H9 (cell line): ENCODE results near the gene RBM46. TPM values are rescaled to one million over a fixed set of nuclear protein-coding genes. Genes with fewer than 3 reads are reported as not detected.

ENCODE experiments used
- DNase-seq: peaks from one replicate; pipeline ENCODE4 v3.0.0-alpha.2; 2017
- H2AFZ ChIP-seq: one replicate; pipeline ENCODE4 v1.6.1; 2013; ENCODE audit warnings: mild to moderate bottlenecking, low read length, control low read depth, moderate library complexity
- H2AK5ac ChIP-seq: 2 replicates; pipeline ENCODE4 v1.6.1; 2013; ENCODE audit warnings: low read length, control low read depth, mixed read lengths; ENCODE audit not compliant: insufficient read length
- H2BK120ac ChIP-seq: one replicate; pipeline ENCODE4 v1.6.1; 2013; ENCODE audit warnings: low read depth, mild to moderate bottlenecking, low read length, control low read depth, inconsistent platforms; ENCODE audit not compliant: poor library complexity, severe bottlenecking
- H2BK12ac ChIP-seq: 2 replicates; pipeline ENCODE4 v1.6.1; 2013; ENCODE audit warnings: low read length, control low read depth, mixed read lengths, low read depth; ENCODE audit not compliant: insufficient read length
- H2BK15ac ChIP-seq: 2 replicates; pipeline ENCODE4 v1.6.1; 2013; ENCODE audit warnings: low read depth, low read length, control low read depth
- H2BK20ac ChIP-seq: one replicate; pipeline ENCODE4 v1.6.1; 2013; ENCODE audit warnings: low read depth, mild to moderate bottlenecking, low read length, control low read depth, inconsistent platforms; ENCODE audit not compliant: poor library complexity, severe bottlenecking
- H2BK5ac ChIP-seq: 2 replicates; pipeline ENCODE4 v1.6.1; 2013; ENCODE audit warnings: low read length, control low read depth, mixed read lengths; ENCODE audit not compliant: insufficient read length
- H3K14ac ChIP-seq: 2 replicates; pipeline ENCODE4 v1.6.1; 2013; ENCODE audit warnings: low read length, control low read depth; ENCODE audit not compliant: insufficient read depth
- H3K18ac ChIP-seq: 2 replicates; pipeline ENCODE4 v1.6.1; 2013; ENCODE audit warnings: low read depth, mild to moderate bottlenecking, mixed read lengths, low read length, control low read depth; ENCODE audit not compliant: insufficient read length
- H3K23ac ChIP-seq: 2 replicates; pipeline ENCODE4 v1.6.1; 2013; ENCODE audit warnings: low read length, control low read depth, mixed read lengths, low read depth; ENCODE audit not compliant: insufficient read length
- H3K23me2 ChIP-seq: 2 replicates; pipeline ENCODE4 v1.6.1; 2013; ENCODE audit warnings: low read depth, mild to moderate bottlenecking, mixed read lengths, low read length, control low read depth; ENCODE audit not compliant: insufficient read length, poor library complexity, severe bottlenecking
- H3K27ac ChIP-seq: 2 replicates; pipeline ENCODE4 v1.5.1; 2013; ENCODE audit warnings: low read length, control low read depth, mixed read lengths, low read depth; ENCODE audit not compliant: insufficient read length
- H3K27me3 ChIP-seq: 2 replicates; pipeline ENCODE4 v1.6.1; 2013; ENCODE audit warnings: low read length, control low read depth, inconsistent platforms; ENCODE audit not compliant: insufficient read depth
- H3K4ac ChIP-seq: 2 replicates; pipeline ENCODE4 v1.6.1; 2013; ENCODE audit warnings: low read depth, mild to moderate bottlenecking, control low read depth, inconsistent platforms, low read length, moderate library complexity
- H3K4me1 ChIP-seq: 2 replicates; pipeline ENCODE4 v1.6.1; 2013; ENCODE audit warnings: low read length, control low read depth, inconsistent platforms; ENCODE audit not compliant: insufficient read depth
- H3K4me2 ChIP-seq: 2 replicates; pipeline ENCODE4 v1.6.1; 2013; ENCODE audit warnings: low read length, control low read depth, mixed read lengths; ENCODE audit not compliant: insufficient read length, insufficient read depth
- H3K56ac ChIP-seq: 2 replicates; pipeline ENCODE4 v1.6.1; 2013; ENCODE audit warnings: low read depth, mild to moderate bottlenecking, mixed read lengths, low read length, control low read depth; ENCODE audit not compliant: insufficient read length
- H3K79me1 ChIP-seq: 2 replicates; pipeline ENCODE4 v1.6.1; 2013; ENCODE audit warnings: low read depth, mild to moderate bottlenecking, moderate library complexity, low read length, control low read depth, inconsistent platforms; ENCODE audit not compliant: insufficient read depth, poor library complexity, severe bottlenecking
- H3K79me2 ChIP-seq: 2 replicates; pipeline ENCODE4 v1.6.1; 2013; ENCODE audit warnings: low read length, control low read depth, inconsistent platforms; ENCODE audit not compliant: insufficient read depth
- H3K9ac ChIP-seq: 2 replicates; pipeline ENCODE4 v1.6.1; 2013; ENCODE audit warnings: low read length, control low read depth, mixed read lengths; ENCODE audit not compliant: insufficient read length; ENCODE audit errors: extremely low read depth
- H3K9me3 ChIP-seq: one replicate; pipeline ENCODE4 v1.6.1; 2013; ENCODE audit warnings: low read depth, low read length, inconsistent platforms; ENCODE audit not compliant: control insufficient read depth
- H3T11ph ChIP-seq: one replicate; pipeline ENCODE4 v1.6.1; 2013; ENCODE audit warnings: mild to moderate bottlenecking, low read length, control low read depth, inconsistent platforms
- H4K20me1 ChIP-seq: one replicate; pipeline ENCODE4 v1.6.1; 2013; ENCODE audit not compliant: control insufficient read depth, insufficient read length, insufficient read depth
- H4K5ac ChIP-seq: 2 replicates; pipeline ENCODE4 v1.6.1; 2013; ENCODE audit warnings: low read depth, mild to moderate bottlenecking, mixed read lengths, low read length, control low read depth; ENCODE audit not compliant: insufficient read length
- H4K8ac ChIP-seq: replicated peaks from 2 replicates; pipeline ENCODE4 v1.6.1; 2013; ENCODE audit warnings: low read length, control low read depth, mixed read lengths, low read depth; ENCODE audit not compliant: insufficient read length
- H4K91ac ChIP-seq: 2 replicates; pipeline ENCODE4 v1.6.1; 2013; ENCODE audit warnings: low read depth, mild to moderate bottlenecking, moderate library complexity, mixed read lengths, low read length, control low read depth; ENCODE audit not compliant: insufficient read length
- H3K27ac Mint-ChIP-seq, 3 experiments: 2 replicates in 2 of 3; 3 replicates in 1 of 3; pipeline ENCODE4 v1.8.0; 2020 to 2021; ENCODE audit warnings: mixed read lengths in 3 of 3, mild to moderate bottlenecking in 1 of 3, moderate library complexity in 1 of 3
- H3K27me3 Mint-ChIP-seq: 2 replicates; pipeline ENCODE4 v1.8.0; 2021; ENCODE audit warnings: low read depth, mild to moderate bottlenecking, moderate library complexity, mixed read lengths
- H3K36me3 Mint-ChIP-seq, 3 experiments: 2 replicates in 2 of 3; 3 replicates in 1 of 3; pipeline ENCODE4 v1.8.0; 2020 to 2021; ENCODE audit warnings: low read depth in 3 of 3, mixed read lengths in 3 of 3; ENCODE audit not compliant: insufficient read depth in 1 of 3
- H3K4me1 Mint-ChIP-seq, 2 experiments: 2 replicates each; pipeline ENCODE4 v1.8.0; 2020; ENCODE audit warnings: mixed read lengths in 2 of 2
- H3K4me3 Mint-ChIP-seq, 2 experiments: 2 replicates in 1 of 2; 3 replicates in 1 of 2; pipeline ENCODE4 v1.8.0; 2020 to 2021; ENCODE audit warnings: mild to moderate bottlenecking in 2 of 2, mixed read lengths in 2 of 2, moderate library complexity in 1 of 2
- H3K9me3 Mint-ChIP-seq, 2 experiments: 2 replicates in 1 of 2; 3 replicates in 1 of 2; pipeline ENCODE4 v1.8.0; 2020; ENCODE audit warnings: mild to moderate bottlenecking in 2 of 2, mixed read lengths in 2 of 2, moderate library complexity in 1 of 2
- CTCF ChIP-seq: fragments of 200-600 bp; sonication (generic); conservative IDR thresholded peaks from 3 replicates; pipeline ENCODE4 v1.8.0; 2021; ENCODE audit warnings: antibody characterized with exemption, mild to moderate bottlenecking
- WGBS: extraction: QIAGEN DNeasy Blood & Tissue Kit; methylation state at CpG from one replicate; pipeline ENCODE4 v1.1.7; 2013; ENCODE audit warnings: missing lambda C conversion rate, low lambda C conversion rate, mixed read lengths; ENCODE audit not compliant: insufficient read length; ENCODE audit errors: extremely low coverage; 5-methylcytosine and 5-hydroxymethylcytosine counted together
- total RNA-seq: library from RNA; stranded (reverse); gene quantifications from 2 replicates; pipeline ENCODE4 v1.2.1, GENCODE V29; 2021

RBM46 gene
- total RNA-seq, 1 experiment from 2014 or later, result 0.17 TPM

- H4K91ac ChIP-seq, result no peak overlapping the region
- H3K27ac ChIP-seq, result no peak overlapping the region
- no peak overlapping the region for H3K23ac ChIP-seq
- H3T11ph ChIP-seq, result no peak overlapping the region
- no peak overlapping the region for H2BK20ac ChIP-seq
- H3K4ac ChIP-seq, result no peak overlapping the region
- no peak overlapping the region for H4K8ac ChIP-seq
- H2BK120ac ChIP-seq, result no peak overlapping the region
- no peak overlapping the region for H2AK5ac ChIP-seq
- H4K5ac ChIP-seq, result no peak overlapping the region
- no peak for TF ChIP-seq CTCF
- no peaks in the 10 kb centered on the region; a peak in 2 of 4 replicates for H3K4me1 Mint-ChIP-seq
- no peak overlapping the region for H2BK12ac ChIP-seq
- H4K20me1 ChIP-seq, result no peaks in the 10 kb centered on the region
- no peaks in the 10 kb centered on the region for H3K23me2 ChIP-seq
- H3K4me2 ChIP-seq, result no peak overlapping the region
- no peaks in the 10 kb centered on the region for H3K79me2 ChIP-seq
- H3K9me3 ChIP-seq, result no peaks in the 10 kb centered on the region
- no peak overlapping the region for H3K9ac ChIP-seq
- H3K18ac ChIP-seq, result no peak overlapping the region
- no peak overlapping the region for H2BK5ac ChIP-seq
- H3K56ac ChIP-seq, result no peak overlapping the region
- peak overlapping the region; percentile 17 for H3K14ac ChIP-seq
- H2AFZ ChIP-seq, result no peak overlapping the region
- whole genome bisulfite sequencing, result no CpG with 5 or more reads among the region's 18 CpGs
- no peaks in the 10 kb centered on the region for H3K9me3 Mint-ChIP-seq
- H3K4me3 Mint-ChIP-seq, result no peak overlapping the region
- H3K27me3 ChIP-seq, result no peaks in the 10 kb centered on the region
- DNase-seq, result no peak
- no peak overlapping the region; the same call in 1 of the 2 replicates for H2BK15ac ChIP-seq
- H3K4me1 ChIP-seq, result no peaks in the 10 kb centered on the region
- no peaks in the 10 kb centered on the region for H3K36me3 Mint-ChIP-seq
- no peak overlapping the region; a peak in 1 of 7 replicates for H3K27ac Mint-ChIP-seq
- no peaks in the 10 kb centered on the region for H3K79me1 ChIP-seq
- H3K27me3 Mint-ChIP-seq, result no peaks in the 10 kb centered on the region
These were observed 866 bp downstream of the RBM46 start for GRCh38 chr4:154781983-154782293.
